SU-DHL-6 (cell line): Measurements from ENCODE around the gene TYMS.

Experiments used
- EZH2phosphoT487 ChIP-seq: fragments of 200-600 bp; sonication (generic), shearing (Covaris generic); conservative IDR thresholded peaks from 2 replicates; pipeline ENCODE4 v1.6.1; 2018; ENCODE audit warnings: mild to moderate bottlenecking, antibody characterized with exemption, low read length, moderate library complexity, mixed read lengths
- TF ChIP-seq, protein P1 (sequence below): fragments of 200-600 bp; sonication (generic); IDR thresholded peaks from one replicate; pipeline ENCODE4 v1.5.1; 2017; ENCODE audit warnings: antibody characterized with exemption, mild to moderate bottlenecking, low read length, moderate library complexity; ENCODE audit not compliant: insufficient read depth, poor library complexity, severe bottlenecking

DNA sequence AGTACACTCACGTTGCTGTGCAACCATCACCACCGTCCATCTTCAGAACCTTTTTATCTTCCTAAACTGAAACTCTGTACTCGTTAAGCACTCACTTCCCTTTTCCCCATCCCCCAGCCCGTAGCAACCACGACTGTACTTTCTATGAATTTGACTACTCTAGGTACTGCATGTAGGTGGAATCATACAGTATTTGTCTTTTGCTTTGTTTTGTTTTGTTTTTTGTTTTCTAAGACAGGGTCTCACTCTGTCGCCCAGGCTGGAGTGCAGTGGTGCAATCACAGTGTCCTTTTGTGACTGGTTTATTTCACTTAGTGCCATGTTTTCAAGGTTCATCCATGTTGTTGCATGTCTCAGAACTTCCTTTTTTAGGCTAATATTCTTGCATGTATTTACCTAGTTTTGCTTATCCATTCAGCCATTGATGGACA, 7.0 kb upstream of the TYMS start:
- TF ChIP-seq, protein P1, sequence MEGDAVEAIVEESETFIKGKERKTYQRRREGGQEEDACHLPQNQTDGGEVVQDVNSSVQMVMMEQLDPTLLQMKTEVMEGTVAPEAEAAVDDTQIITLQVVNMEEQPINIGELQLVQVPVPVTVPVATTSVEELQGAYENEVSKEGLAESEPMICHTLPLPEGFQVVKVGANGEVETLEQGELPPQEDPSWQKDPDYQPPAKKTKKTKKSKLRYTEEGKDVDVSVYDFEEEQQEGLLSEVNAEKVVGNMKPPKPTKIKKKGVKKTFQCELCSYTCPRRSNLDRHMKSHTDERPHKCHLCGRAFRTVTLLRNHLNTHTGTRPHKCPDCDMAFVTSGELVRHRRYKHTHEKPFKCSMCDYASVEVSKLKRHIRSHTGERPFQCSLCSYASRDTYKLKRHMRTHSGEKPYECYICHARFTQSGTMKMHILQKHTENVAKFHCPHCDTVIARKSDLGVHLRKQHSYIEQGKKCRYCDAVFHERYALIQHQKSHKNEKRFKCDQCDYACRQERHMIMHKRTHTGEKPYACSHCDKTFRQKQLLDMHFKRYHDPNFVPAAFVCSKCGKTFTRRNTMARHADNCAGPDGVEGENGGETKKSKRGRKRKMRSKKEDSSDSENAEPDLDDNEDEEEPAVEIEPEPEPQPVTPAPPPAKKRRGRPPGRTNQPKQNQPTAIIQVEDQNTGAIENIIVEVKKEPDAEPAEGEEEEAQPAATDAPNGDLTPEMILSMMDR = no peak
- TF ChIP-seq EZH2phosphoT487 = no peak
